NCI-H1417 (cell line): ENCODE measurements around the gene GH1.
A peak's percentile ranks its signal among the peaks of the same experiment; 100 is the strongest.
"Not testable (repeated sequence)": the region's sequence is repeated elsewhere in the genome, so short reads cannot be mapped to it uniquely, and the experiment has no call there.

Experiments used
- DNase-seq, 3 experiments: peaks; one replicate each; lab custom pipeline; 2025; lab: John Stamatoyannopoulos, UW

GH1 gene

GRCh38 chr17:63896524-63897354 is 21.9 kb downstream of the GH1 start, which contains the start of gene CSH1:
TSS of gene CSH1 (minus strand) at chr17:63896574. CDS start at chr17:63896511, 63 bp downstream.
- not testable (repeated sequence) for DNase-seq

- DNase-seq, result not testable (repeated sequence)
Observed at GRCh38 chr17:63894821-63895220, 23.8 kb downstream of the GH1 start.

GRCh38 chr17:63894021-63894420 is 24.6 kb downstream of the GH1 start:
- DNase-seq, result not testable (repeated sequence)

DNA sequence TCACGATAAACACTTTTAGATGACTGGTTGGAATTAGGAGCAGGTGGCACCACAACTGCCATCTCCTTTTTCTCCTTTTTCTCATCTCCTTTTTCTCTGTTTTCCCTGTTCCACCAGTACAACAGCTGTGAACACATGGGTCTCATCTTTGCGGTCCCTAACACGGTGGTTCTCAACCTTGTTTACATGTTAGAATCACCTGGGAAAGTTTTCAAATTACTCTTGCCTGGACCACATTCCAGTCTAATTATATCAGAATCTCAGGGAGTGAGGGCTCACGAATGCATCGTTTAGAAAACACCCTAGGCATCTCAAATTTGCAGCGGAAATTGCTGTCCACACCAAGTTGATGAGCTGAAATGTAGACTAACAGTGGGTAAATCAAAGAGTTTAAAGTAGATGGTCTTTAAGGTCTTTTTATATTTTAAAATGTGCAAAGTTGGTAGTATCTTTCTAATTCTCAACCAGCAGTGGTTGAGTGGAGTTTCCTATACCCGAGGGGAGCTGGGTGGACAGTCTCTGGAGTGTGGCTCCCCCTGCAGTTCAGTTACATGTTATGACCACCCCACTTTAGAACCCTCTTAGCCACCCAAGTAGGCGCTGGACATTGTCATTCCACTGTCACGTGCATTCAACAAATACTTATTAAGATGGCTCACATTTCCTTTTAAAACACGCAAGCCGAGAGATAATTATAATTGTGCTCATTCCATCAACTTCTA is 26.2 kb downstream of the GH1 start:
- peak in 2 of 3 experiments; percentile 8 to 28 for DNase-seq

- peak in 2 of 3 experiments; percentile 19 to 61 for DNase-seq
Observed at GRCh38 chr17:63889026-63889848, 29.4 kb downstream of the GH1 start.

GRCh38 chr17:63885119-63885518 is 33.5 kb downstream of the GH1 start:
- DNase-seq, result not testable (repeated sequence)

DNA sequence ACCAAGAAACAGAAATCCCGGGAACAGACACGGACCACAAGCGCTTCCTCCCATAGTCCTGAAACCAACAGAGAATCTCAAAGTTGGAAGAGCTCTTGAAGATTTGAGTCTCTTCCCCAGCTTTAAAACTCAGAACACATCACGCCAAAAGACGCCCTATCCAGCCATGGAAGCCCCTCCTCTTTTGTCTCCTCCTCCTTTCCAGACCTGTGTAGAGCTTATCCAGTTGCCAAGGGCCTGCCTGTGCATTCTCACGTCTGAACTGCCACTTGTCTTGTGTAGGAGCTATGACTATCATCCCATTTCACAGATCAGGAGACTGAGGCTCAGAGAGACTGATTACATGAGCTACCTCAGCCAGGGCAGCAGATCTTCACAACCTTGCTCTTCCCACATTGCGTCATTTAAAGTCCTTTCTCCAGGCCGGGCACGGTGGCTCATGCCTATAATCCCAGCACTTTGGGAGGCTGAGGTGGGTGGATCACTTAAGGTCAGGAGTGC is 36.0 kb downstream of the GH1 start:
- DNase-seq, result not testable (repeated sequence)

DNA sequence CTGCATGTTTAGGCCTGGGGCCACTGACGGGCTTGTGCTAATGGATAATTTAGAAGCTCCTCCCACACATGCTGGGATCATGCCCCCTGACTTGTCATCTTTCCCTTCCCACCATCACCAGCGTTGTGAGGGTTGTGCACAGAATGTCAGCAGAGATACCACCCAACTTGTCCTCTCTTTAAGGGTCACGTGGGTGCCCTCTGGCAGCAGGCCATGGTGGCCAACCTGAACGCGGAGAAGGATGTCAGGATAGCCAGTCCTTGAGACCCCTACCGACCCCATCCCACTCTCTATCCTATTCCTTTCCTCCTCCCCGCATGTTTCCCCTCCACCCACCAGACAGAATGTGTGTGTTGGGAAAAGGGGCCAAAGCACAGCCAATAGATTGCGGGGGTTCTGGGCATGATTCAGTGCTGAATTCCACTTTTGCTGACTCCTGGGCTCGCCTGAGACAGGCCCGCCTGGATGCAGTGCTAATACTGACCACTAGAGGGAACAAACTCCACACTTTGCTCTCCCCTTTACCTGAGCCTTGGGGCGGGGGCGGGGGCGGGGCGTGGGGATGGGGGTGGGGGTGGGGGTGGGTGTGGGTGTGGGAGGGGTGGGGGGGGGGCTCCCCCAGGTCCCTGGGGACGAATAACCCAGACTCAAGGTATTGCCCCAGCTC is 36.6 kb downstream of the GH1 start, which contains the start of gene GH2:
Gene GH2 (minus strand): TSS at position 10 of the 667 bp plus-strand sequence. CDS start 143 bp downstream, outside the sequence.
- DNase-seq, result peak; percentile 16 to 43 (median 20)

DNA sequence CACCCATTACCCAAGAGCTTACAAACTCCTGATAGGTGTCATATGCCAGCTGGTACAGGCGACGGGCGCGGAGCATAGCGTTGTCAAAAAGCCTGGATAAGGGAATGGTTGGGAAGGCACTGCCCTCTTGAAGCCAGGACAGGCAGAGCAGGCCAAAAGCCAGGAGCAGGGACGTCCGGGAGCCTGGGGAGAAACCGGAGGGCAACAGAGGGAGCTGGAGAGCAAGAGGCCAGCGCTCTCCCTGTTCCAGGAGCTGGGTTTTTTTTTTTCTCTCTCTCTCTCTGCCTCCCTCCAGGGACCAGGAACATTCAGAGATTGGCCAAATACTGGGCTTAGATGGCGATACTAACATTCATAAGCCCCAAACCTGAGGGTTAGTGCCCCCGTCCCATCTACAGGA is 37.3 kb downstream of the GH1 start:
- DNase-seq, result not testable (repeated sequence)

GRCh38 chr17:63880706-63881105 is 37.9 kb downstream of the GH1 start:
- DNase-seq, result no peak

DNA sequence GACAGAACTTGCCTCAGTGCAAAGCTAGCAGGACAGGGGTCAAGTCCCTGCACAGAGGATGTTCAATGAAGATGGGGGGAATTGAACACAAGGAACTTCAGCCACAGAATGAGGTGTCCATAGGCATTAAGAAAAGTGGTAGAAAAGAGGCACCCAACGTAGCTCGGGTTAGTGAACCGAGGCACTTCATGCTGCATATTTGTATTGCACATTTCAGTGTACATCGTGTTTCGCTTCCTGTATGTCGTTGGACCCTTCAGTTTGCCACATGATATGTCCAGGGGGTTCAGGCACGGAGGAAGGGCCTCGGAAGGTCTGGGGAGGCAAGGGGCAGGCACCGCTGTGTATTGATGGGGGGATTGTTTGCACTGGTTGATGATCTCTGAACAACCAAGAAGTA is 40.2 kb downstream of the GH1 start:
- DNase-seq, result not testable (repeated sequence)

- not testable (repeated sequence) for DNase-seq
Observed at GRCh38 chr17:63874693-63875092, 43.9 kb downstream of the GH1 start.

GRCh38 chr17:63874061-63874626 is 44.5 kb downstream of the GH1 start:
- not testable (repeated sequence) for DNase-seq

DNA sequence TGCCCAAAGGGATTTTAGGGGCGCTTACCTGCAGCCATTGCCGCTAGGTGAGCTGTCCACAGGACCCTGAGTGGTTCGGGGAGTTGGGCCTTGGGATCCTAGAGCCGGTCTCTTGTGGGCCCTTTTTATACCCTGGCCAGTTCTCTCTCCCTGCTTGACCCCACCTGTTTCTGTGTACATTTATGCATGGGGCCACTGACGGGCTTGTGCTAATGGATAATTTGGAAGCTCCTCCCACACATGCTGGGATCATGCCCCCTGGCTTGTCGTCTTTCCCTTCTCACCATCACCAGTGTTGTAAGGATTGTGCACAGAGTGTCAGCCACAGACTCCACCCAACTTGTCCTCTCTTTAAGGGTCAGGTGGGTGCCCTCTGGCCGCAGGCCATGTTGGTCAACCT is 45.1 kb downstream of the GH1 start, which contains the start of gene CSH2:
Gene CSH2 (minus strand): TSS at position 101 of the 400 bp plus-strand sequence. CDS start 63 bp downstream, at position 38.
- not testable (repeated sequence) for DNase-seq

DNA sequence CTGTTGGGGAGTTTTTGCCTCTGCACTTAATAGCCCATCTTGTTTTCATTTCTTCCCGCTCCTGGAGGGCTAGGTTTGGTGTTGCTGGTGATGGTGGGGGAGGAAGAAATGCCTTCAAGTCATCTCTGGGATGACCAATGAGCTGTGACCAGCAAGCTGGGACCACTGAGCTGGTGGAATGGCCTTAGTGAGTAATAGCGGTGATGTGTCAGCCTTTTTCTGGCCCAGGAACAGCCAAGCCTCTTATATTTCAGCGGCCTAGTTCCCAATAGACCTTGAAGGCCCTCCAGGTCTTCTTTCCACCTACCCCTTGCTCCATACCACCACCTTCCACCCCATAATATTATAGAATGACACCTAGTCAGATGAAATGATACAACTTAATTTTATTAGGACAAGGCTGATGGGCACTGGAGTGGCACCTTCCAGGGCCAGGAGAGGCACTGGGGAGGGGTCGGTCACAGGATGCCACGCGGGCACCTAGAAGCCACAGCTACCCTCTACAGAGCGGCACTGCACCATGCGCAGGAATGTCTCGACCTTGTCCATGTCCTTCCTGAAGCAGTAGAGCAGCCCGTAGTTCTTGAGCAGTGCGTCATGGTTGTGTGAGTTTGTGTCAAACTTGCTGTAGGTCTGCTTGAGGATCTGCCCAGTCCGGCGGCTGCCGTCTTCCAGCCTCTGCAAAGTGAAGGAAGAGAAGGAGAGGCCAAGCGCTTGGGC is 46.8 kb downstream of the GH1 start:
- DNase-seq, result not testable (repeated sequence)

- DNase-seq, result not testable (repeated sequence)
Observed at GRCh38 chr17:63870292-63870665, 48.4 kb downstream of the GH1 start.

DNA sequence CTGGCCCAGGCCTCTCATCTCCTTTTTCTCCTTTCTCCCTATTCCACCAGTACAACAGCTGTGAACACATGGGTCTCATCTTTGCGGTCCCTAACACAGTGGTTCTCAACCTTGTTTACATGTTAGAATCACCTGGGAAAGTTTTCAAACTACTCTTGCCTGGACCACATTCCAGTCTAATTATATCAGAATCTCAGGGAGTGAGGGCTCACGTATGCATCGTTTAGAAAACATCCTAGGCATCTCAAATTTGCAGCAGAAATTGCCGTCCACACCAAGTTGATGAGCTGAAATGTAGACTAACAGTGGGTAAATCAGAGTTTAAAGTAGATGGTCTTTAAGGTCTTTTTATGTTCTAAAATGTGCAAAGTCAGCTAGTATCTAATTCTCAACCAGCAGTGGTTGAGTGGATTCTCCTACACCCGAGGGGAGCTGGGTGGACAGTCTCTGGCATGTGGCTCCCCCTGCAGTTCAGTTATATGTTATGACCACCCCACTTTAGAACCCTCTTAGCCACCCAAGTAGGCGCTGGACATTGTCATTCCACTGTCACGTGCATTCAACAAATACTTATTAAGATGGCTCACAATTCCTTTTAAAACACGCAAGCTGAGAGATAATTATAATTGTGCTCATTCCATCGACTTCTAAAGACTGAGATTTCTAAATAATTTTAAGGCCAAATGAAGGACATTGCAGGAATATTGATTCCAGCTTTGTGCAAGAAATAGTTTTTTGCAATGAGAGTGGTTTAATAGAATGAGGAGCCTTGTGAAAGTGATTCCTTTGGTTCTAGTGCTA is 48.9 kb downstream of the GH1 start:
- DNase-seq, result not testable (repeated sequence)
